Activated naive CD4-positive, alpha-beta T cell (primary cell): ENCODE measurements around the gene CCDC149.
"Not testable (repeated sequence)": the region's sequence is repeated elsewhere in the genome, so short reads cannot be mapped to it uniquely, and the experiment has no call there.

Source experiments
- DNase-seq, 4 experiments: peaks; one replicate each; lab custom pipeline; 2025; lab: John Stamatoyannopoulos, UW

Gene CCDC149

GRCh38 chr4:24917076-24917856 is 4.4 kb upstream of the CCDC149 start:
- DNase-seq, result no peak

- DNase-seq, result no peak
Observed at GRCh38 chr4:24915121-24915922, 2.5 kb upstream of the CCDC149 start.

GRCh38 chr4:24914460-24914859 is 1.6 kb upstream of the CCDC149 start:
- no peak for DNase-seq

- no peak for DNase-seq
Observed at GRCh38 chr4:24913119-24913485, 260 bp upstream of the CCDC149 start.

- DNase-seq, result no peak
Observed at GRCh38 chr4:24910499-24910898, 2.3 kb downstream of the CCDC149 start.

- not testable (repeated sequence) for DNase-seq
Observed at GRCh38 chr4:24909606-24910005, 3.2 kb downstream of the CCDC149 start.

GRCh38 chr4:24897639-24898038 is 15.2 kb downstream of the CCDC149 start:
- DNase-seq, result no peak

GRCh38 chr4:24896977-24897376 is 15.9 kb downstream of the CCDC149 start:
- no peak for DNase-seq

- DNase-seq, result no peak
Observed at GRCh38 chr4:24896056-24896455, 16.8 kb downstream of the CCDC149 start.

GRCh38 chr4:24895461-24895860 is 17.4 kb downstream of the CCDC149 start:
- no peak for DNase-seq

GRCh38 chr4:24894846-24895245 is 18.0 kb downstream of the CCDC149 start:
- DNase-seq, result no peak

- DNase-seq, result no peak
Observed at GRCh38 chr4:24894243-24894642, 18.6 kb downstream of the CCDC149 start.

- no peak for DNase-seq
Observed at GRCh38 chr4:24892778-24893177, 20.1 kb downstream of the CCDC149 start.

- no peak for DNase-seq
Observed at GRCh38 chr4:24892278-24892677, 20.6 kb downstream of the CCDC149 start.

- no peak for DNase-seq
Observed at GRCh38 chr4:24890561-24891126, 22.2 kb downstream of the CCDC149 start.

- no peak for DNase-seq
Observed at GRCh38 chr4:24889991-24890390, 22.9 kb downstream of the CCDC149 start.

GRCh38 chr4:24888475-24889344 is 24.1 kb downstream of the CCDC149 start:
- no peak for DNase-seq

GRCh38 chr4:24887881-24888430 is 24.9 kb downstream of the CCDC149 start:
- DNase-seq, result no peak

- no peak for DNase-seq
Observed at GRCh38 chr4:24886596-24886995, 26.2 kb downstream of the CCDC149 start.

GRCh38 chr4:24885342-24885741 is 27.5 kb downstream of the CCDC149 start:
- no peak for DNase-seq

- no peak for DNase-seq
Observed at GRCh38 chr4:24884902-24885301, 27.9 kb downstream of the CCDC149 start.
